Astrocyte of the spinal cord (primary cell): ENCODE measurements around the gene MAGI1.

ENCODE experiments used
- DNase-seq: peaks from one replicate; pipeline ENCODE4 v3.0.0; 2011; ENCODE audit warnings: low read depth, low spot score
- H3K4me3 ChIP-seq: 2 replicates; pipeline ENCODE4 v1.5.1; 2011; ENCODE audit warnings: low read depth, mild to moderate bottlenecking, low read length, moderate library complexity
- CTCF ChIP-seq: IDR thresholded peaks from 2 replicates; pipeline ENCODE4 v1.5.1; 2012; ENCODE audit warnings: low read depth, mild to moderate bottlenecking, low read length, inconsistent platforms
- in situ Hi-C: cut with HindIII; loops from 2 replicates; pipeline ENCODE4 v1.10.0; 2017; ENCODE audit warnings: low sequenced_read_pairs

MAGI1 gene

GRCh38 chr3:65577843-65578430 lies 460.8 kb downstream of the MAGI1 start:
- TF ChIP-seq CTCF = no peak
- no peak overlapping the region for H3K4me3 ChIP-seq
- in situ Hi-C loops = no loop called here
- DNase-seq = peak; percentile 16

- no peak overlapping the region for H3K4me3 ChIP-seq
- in situ Hi-C loops = no loop called here
- no peak for TF ChIP-seq CTCF
- DNase-seq = peak; percentile 47
These were observed 461.8 kb downstream of the MAGI1 start for GRCh38 chr3:65576966-65577365.

- H3K4me3 ChIP-seq = no peak overlapping the region
- no peak for TF ChIP-seq CTCF
- no peak for DNase-seq
- in situ Hi-C loops = no loop called here
These were observed 462.5 kb downstream of the MAGI1 start for GRCh38 chr3:65576228-65576627.

- H3K4me3 ChIP-seq = no peak overlapping the region
- no peak for TF ChIP-seq CTCF
- in situ Hi-C loops = no loop called here
- DNase-seq = peak; percentile 86
These were observed 463.3 kb downstream of the MAGI1 start for GRCh38 chr3:65575376-65575840.

GRCh38 chr3:65573548-65574116 lies 465.1 kb downstream of the MAGI1 start:
- no peak overlapping the region for H3K4me3 ChIP-seq
- in situ Hi-C loops = no loop called here
- TF ChIP-seq CTCF = no peak
- DNase-seq = no peak

DNA sequence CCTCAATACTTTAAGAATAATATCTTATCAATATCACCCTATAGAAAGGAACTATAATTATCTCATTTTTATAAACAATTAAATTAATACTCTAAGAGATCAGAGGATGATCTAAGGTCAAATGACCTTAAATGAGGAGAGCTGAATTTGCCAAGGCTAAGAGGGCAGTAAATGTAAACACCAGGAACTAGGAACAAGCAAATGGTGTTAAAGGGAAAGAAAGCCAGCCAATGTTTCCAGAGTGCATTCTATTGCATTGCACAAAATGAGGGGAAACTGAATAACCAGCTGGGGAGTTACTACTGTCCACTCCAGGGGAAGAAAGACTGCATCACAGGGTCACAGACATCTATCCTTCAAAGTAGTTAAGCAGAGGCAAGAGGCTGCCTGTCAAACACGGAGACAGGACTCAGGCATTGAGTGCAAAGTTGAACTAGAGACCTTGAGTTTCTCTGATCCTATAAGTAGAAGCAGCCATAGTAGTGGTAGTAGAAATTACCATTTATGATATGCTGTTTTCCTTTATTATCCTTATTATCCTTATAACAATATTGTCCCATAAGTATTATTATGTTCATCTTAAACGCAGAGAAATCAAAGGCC lies 466.4 kb downstream of the MAGI1 start:
- no peak for TF ChIP-seq CTCF
- H3K4me3 ChIP-seq = no peak overlapping the region
- in situ Hi-C loops = no loop called here
- no peak for DNase-seq
